DND-41 (cell line): Measurements from ENCODE around the gene AIF1.

ENCODE experiments used
- ATAC-seq: fragments of 200-7000 bp; cut with Tn5 transposase; 3 replicates; pipeline ENCODE4 v1.9.1; 2021; ENCODE audit warnings: low read depth; ENCODE audit not compliant: insufficient read depth
- DNase-seq: peaks from one replicate; pipeline ENCODE4 v3.0.0-alpha.2; 2020
- H2AFZ ChIP-seq: 2 replicates; pipeline ENCODE4 v1.6.0; 2012; ENCODE audit warnings: low read depth, low read length
- H3K27ac ChIP-seq: 2 replicates; pipeline ENCODE4 v1.5.1; 2012; ENCODE audit warnings: low read length, inconsistent platforms
- H3K27me3 ChIP-seq: fragments of 200-600 bp; sonication (generic); 2 replicates; pipeline ENCODE4 v1.6.0; 2012; ENCODE audit warnings: low read length, mild to moderate bottlenecking, inconsistent platforms; ENCODE audit not compliant: insufficient read depth, poor library complexity
- H3K36me3 ChIP-seq: 2 replicates; pipeline ENCODE4 v1.5.1; 2012; ENCODE audit warnings: low read length, inconsistent platforms; ENCODE audit not compliant: insufficient read depth
- H3K4me1 ChIP-seq: 2 replicates; pipeline ENCODE4 v1.5.1; 2012; ENCODE audit warnings: mild to moderate bottlenecking, low read length; ENCODE audit not compliant: insufficient read depth
- H3K4me2 ChIP-seq: 2 replicates; pipeline ENCODE4 v1.6.0; 2012; ENCODE audit warnings: mild to moderate bottlenecking, moderate library complexity, low read length, inconsistent platforms; ENCODE audit not compliant: insufficient read depth
- H3K4me3 ChIP-seq, 2 experiments: fragments of 200-600 bp in 1 of 2; shearing (Covaris generic) in 1 of 2; 2 replicates each; pipeline ENCODE4 v1.5.1; 2012 to 2016; ENCODE audit warnings: inconsistent platforms in 2 of 2, low read length in 2 of 2, mild to moderate bottlenecking in 2 of 2, low read depth in 1 of 2, moderate library complexity in 1 of 2
- H3K79me2 ChIP-seq: 2 replicates; pipeline ENCODE4 v1.6.0; 2012; ENCODE audit warnings: low read length, inconsistent platforms; ENCODE audit not compliant: insufficient read depth
- H3K9ac ChIP-seq: 2 replicates; pipeline ENCODE4 v1.6.0; 2012; ENCODE audit warnings: low read depth, mild to moderate bottlenecking, inconsistent platforms, low read length, moderate library complexity
- H3K9me3 ChIP-seq: 2 replicates; pipeline ENCODE4 v1.5.1; 2012; ENCODE audit warnings: low read length, moderate library complexity, mild to moderate bottlenecking, inconsistent platforms; ENCODE audit not compliant: insufficient read depth, severe bottlenecking
- H4K20me1 ChIP-seq: 2 replicates; pipeline ENCODE4 v1.6.0; 2012; ENCODE audit warnings: low read length; ENCODE audit not compliant: insufficient read depth
- CTCF ChIP-seq: IDR thresholded peaks from 2 replicates; pipeline ENCODE4 v1.5.1; 2012; ENCODE audit warnings: borderline replicate concordance, low read length, moderate library complexity, mild to moderate bottlenecking; ENCODE audit not compliant: poor library complexity, severe bottlenecking; ENCODE audit errors: extremely low read depth
- EZH2 ChIP-seq: IDR thresholded peaks from 3 replicates; pipeline ENCODE4 v1.6.1; 2012; ENCODE audit warnings: borderline replicate concordance, low read depth, mild to moderate bottlenecking, moderate library complexity, low read length, inconsistent platforms; ENCODE audit not compliant: severe bottlenecking

The AIF1 gene

GRCh38 chr6:31585491-31585890 is 29.5 kb upstream of the AIF1 start:
- no peak overlapping the region for H3K4me3 ChIP-seq
- TF ChIP-seq EZH2 (no peak), CTCF (peak; percentile 70)
- no peak overlapping the region for H3K4me2 ChIP-seq
- ATAC-seq (0 out of 3 replicates have a peak, but pooled peaks have one; percentile 3), DNase-seq (peak; percentile 69)
- H3K27me3 ChIP-seq, result peaks cover 10% of the 10 kb centered on the region
- H3K9me3 ChIP-seq, result no peaks in the 10 kb centered on the region
- peaks cover 50% of the 10 kb centered on the region for H3K4me1 ChIP-seq
- peaks cover 4% of the 10 kb centered on the region; the same call in 1 of the 2 replicates for H3K79me2 ChIP-seq
- H3K9ac ChIP-seq, result peak overlapping the region; percentile 13; the same call in 1 of the 2 replicates
- H3K36me3 ChIP-seq, result no peaks in the 10 kb centered on the region; the same call in 1 of the 2 replicates
- no peak overlapping the region for H2AFZ ChIP-seq
- peak overlapping the region; percentile 67 for H3K27ac ChIP-seq
- H4K20me1 ChIP-seq, result no peaks in the 10 kb centered on the region

DNA sequence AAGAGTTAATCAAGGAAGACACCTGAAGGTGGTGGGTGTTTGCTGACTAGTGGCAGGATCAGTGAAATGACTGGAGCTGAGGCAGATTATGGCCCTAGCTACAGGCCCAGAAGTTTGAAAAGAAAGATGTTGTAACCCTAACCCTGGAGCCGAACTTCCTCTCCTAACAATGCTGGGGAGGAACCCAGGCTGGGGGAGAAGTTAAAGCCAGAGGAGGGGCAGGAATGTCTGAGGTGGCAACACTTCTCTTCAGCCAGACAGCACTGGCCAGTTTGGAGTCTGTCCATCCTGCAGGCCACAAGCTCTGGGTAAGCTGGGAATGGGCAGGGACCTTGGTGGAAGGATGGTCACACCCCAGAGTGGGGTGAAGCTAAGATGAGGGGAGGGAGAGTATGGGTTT is 29.0 kb upstream of the AIF1 start, which contains the start of gene LST1:
LST1 (plus strand) TSS at position 270 of the 400 bp plus-strand sequence. CDS start 1,023 bp downstream, outside the sequence.
- DNase-seq, result no peak
- no peak for ATAC-seq
- Histone ChIP-seq H2AFZ (no peak within 1 kb of the TSS), H3K27me3 (peaks cover 8% of the 10 kb centered on the region), H3K79me2 (peaks cover 3% of the 10 kb centered on the region; the same call in 1 of the 2 replicates), H3K9ac (peak within 1 kb of the TSS; percentile 13), H3K27ac (peak within 1 kb of the TSS; percentile 67), H4K20me1 (no peaks in the 10 kb centered on the region), H3K4me2 (peak within 1 kb of the TSS; percentile 10), H3K4me1 (peaks cover 45% of the 10 kb centered on the region), H3K36me3 (no peaks in the 10 kb centered on the region; the same call in 1 of the 2 replicates), H3K9me3 (no peaks in the 10 kb centered on the region), H3K4me3 (no peak within 1 kb of the TSS; a peak in 1 of 4 replicates)
- TF ChIP-seq CTCF, result no peak
- no peak for TF ChIP-seq EZH2

- no peak overlapping the region for H3K4me3 ChIP-seq
- no peaks in the 10 kb centered on the region for H3K36me3 ChIP-seq
- H3K27me3 ChIP-seq, result peaks cover under 1% of the 10 kb centered on the region
- DNase-seq (peak; percentile 91), ATAC-seq (peak; percentile 84)
- peaks cover 38% of the 10 kb centered on the region for H3K4me1 ChIP-seq
- peak overlapping the region; percentile 67 for H3K27ac ChIP-seq
- H3K79me2 ChIP-seq, result no peaks in the 10 kb centered on the region
- H3K4me2 ChIP-seq, result peak overlapping the region; percentile 10; the same call in 1 of the 2 replicates
- no peaks in the 10 kb centered on the region for H4K20me1 ChIP-seq
- TF ChIP-seq EZH2 (no peak), CTCF (no peak)
- no peak overlapping the region for H2AFZ ChIP-seq
- H3K9me3 ChIP-seq, result no peaks in the 10 kb centered on the region
- peak overlapping the region; percentile 13; the same call in 1 of the 2 replicates for H3K9ac ChIP-seq
Observed at GRCh38 chr6:31586599-31587281, 28.3 kb upstream of the AIF1 start.
